GM06990 (cell line): ENCODE measurements around the gene XPOT.

Experiments used
- DNase-seq: peaks from one replicate; pipeline ENCODE4 v3.0.0-alpha.2; 2011; ENCODE audit not compliant: insufficient read length; ENCODE audit errors: extremely low read depth
- H3K27me3 ChIP-seq: replicated peaks from 2 replicates; pipeline ENCODE4 v1.6.0; 2011; ENCODE audit warnings: low read length; ENCODE audit not compliant: control insufficient read depth, insufficient read depth
- H3K36me3 ChIP-seq: 2 replicates; pipeline ENCODE4 v1.5.1; 2011; ENCODE audit warnings: low read length; ENCODE audit not compliant: control insufficient read depth, insufficient read depth
- H3K4me3 ChIP-seq: replicated peaks from 2 replicates; pipeline ENCODE4 v1.5.1; 2011; ENCODE audit warnings: low read depth, mild to moderate bottlenecking, control low read depth, low read length
- TF ChIP-seq, protein P1 (sequence below): IDR thresholded peaks from 2 replicates; pipeline ENCODE4 v1.5.1; 2011; ENCODE audit warnings: low read length, control low read depth, mild to moderate bottlenecking, inconsistent platforms; ENCODE audit not compliant: insufficient read depth, poor library complexity, severe bottlenecking

XPOT gene

DNA sequence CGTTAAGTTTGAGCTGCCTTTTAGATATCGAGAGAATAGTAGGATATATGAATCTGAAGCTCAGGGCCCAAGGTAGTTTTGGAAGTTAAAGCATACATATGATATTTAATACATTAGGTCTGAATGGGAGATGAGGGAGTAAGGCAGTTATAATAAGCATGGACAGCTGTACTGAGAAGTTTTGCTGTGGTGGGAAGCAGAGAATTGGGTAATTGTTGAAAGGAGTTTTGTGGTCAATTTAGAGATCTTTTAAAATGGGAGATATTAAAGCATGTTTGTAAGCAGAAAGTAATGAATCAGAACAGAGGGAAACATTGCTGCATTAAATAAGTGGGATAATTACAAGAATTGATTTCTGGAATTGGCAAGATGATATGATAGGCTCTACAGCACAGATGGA, 69.0 kb downstream of the XPOT start:
- Histone ChIP-seq H3K27me3 (no peaks in the 10 kb centered on the region), H3K36me3 (peaks cover 18% of the 10 kb centered on the region), H3K4me3 (no peak overlapping the region)
- TF ChIP-seq, protein P1, sequence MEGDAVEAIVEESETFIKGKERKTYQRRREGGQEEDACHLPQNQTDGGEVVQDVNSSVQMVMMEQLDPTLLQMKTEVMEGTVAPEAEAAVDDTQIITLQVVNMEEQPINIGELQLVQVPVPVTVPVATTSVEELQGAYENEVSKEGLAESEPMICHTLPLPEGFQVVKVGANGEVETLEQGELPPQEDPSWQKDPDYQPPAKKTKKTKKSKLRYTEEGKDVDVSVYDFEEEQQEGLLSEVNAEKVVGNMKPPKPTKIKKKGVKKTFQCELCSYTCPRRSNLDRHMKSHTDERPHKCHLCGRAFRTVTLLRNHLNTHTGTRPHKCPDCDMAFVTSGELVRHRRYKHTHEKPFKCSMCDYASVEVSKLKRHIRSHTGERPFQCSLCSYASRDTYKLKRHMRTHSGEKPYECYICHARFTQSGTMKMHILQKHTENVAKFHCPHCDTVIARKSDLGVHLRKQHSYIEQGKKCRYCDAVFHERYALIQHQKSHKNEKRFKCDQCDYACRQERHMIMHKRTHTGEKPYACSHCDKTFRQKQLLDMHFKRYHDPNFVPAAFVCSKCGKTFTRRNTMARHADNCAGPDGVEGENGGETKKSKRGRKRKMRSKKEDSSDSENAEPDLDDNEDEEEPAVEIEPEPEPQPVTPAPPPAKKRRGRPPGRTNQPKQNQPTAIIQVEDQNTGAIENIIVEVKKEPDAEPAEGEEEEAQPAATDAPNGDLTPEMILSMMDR = no peak
- no peak for DNase-seq

DNA sequence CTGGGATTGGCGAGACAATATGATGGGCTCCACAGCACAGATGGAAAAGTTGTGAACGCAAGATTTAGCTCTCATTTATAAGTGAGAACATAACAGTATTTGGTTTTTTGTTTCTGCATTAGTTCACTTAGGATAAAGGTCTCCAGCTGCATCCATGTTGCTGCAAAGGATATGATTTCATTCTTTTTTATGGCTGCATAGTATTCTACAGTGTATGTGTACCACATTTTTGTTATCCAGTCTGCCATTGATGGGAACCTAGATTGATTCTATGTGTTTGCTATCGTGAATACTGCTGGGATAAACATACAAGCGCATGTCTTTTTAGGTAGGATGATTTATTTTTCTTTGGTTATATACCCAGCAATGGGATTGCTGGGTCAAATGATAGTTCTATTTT, 71.3 kb downstream of the XPOT start:
- Histone ChIP-seq H3K27me3 (no peaks in the 10 kb centered on the region), H3K36me3 (peaks cover 16% of the 10 kb centered on the region), H3K4me3 (no peak overlapping the region)
- no peak for DNase-seq
- TF ChIP-seq, protein P1 = no peak

DNA sequence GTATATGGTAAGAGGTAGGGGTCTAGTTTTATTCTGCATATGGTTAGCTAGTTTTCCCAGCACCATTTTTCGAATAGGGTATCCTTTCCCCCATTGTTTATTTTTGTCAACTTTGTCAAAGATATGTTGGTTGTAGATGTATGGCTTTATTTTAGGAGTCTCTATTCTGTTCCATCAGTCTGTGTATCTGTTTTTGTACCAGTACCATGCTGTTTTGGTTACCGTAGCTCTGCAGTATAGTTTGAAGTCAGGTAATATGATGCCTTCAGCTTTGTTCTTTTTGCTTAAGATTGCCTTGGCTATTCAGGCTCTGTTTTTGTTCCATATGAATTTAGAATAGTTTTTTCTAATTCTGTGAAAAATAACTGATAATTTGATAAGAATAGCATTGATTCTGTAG, 72.7 kb downstream of the XPOT start:
- H3K4me3 ChIP-seq = no peak overlapping the region
- H3K27me3 ChIP-seq = no peaks in the 10 kb centered on the region
- TF ChIP-seq, protein P1 = no peak
- peaks cover 12% of the 10 kb centered on the region for H3K36me3 ChIP-seq
- DNase-seq = no peak

DNA sequence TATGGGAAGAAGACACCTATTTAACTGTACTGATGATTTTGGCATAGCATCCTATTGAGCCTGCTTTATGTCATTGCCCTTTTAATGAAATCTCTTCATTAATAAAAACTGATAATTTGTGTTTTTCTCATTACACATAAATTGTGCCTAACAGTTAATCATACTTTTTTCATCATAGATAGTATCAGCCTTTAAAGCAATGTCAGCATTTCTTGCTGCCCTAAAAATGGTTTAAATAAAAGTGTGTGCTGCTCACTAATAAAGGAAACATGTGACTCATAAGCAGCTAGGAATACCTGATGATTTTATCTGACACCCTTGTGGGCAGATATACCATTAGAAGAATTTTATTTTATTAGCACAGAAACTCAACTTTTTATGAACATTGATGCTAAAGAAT, 74.5 kb downstream of the XPOT start:
- Histone ChIP-seq H3K36me3 (peaks cover 6% of the 10 kb centered on the region; the same call in 1 of the 2 replicates), H3K27me3 (no peaks in the 10 kb centered on the region), H3K4me3 (no peak overlapping the region)
- DNase-seq = no peak
- TF ChIP-seq, protein P1 = no peak

DNA sequence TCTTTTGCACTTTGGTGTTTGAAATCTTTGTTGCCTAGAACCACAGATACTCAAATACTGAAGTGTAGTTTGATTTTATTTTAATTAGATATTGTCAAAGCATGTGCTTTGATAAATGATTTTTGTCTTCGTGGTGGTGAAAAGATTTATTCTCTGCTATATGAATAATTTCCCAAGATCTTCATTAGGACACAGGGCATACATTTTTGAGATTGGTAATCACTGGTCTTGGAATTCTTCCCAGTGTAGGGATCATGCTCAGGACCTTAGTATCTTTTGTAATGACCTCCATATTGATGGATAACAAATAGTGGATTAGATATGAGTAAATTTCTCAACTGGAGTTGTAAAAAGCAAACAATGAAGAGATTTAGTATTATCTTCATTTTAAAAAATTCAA, 76.0 kb downstream of the XPOT start:
- DNase-seq = no peak
- TF ChIP-seq, protein P1 = no peak
- Histone ChIP-seq H3K4me3 (no peak overlapping the region), H3K36me3 (peaks cover 4% of the 10 kb centered on the region; the same call in 1 of the 2 replicates), H3K27me3 (no peaks in the 10 kb centered on the region)

DNA sequence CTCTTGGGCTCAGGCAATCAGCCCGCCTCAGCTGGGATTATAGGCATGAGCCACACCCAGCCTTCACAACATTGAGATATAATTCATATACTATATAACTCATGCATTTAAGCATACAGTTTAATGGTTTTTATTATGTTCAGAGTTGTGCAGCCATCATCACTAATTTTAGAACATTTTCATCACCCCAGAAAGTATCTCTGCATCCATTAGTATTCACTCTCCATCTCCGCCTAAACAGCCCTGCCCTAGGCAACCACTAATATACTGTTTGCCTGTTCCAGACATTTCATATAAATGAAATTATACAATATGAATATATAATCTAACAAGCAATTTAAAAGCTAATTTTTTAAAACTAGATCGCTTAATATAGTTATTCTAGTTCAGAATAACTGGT, 82.5 kb downstream of the XPOT start:
- Histone ChIP-seq H3K4me3 (no peak overlapping the region), H3K36me3 (peaks cover 2% of the 10 kb centered on the region), H3K27me3 (no peaks in the 10 kb centered on the region)
- TF ChIP-seq, protein P1 = no peak
- DNase-seq = no peak
